Mesendoderm (in vitro differentiated cells): ENCODE measurements around the gene CDK13.

ENCODE experiments used
- DNase-seq: peaks from one replicate; pipeline ENCODE4 v3.0.0; 2013
- H2AK5ac ChIP-seq: 2 replicates; pipeline ENCODE4 v1.6.1; 2013; ENCODE audit warnings: low read length, inconsistent platforms
- H2BK120ac ChIP-seq: 2 replicates; pipeline ENCODE4 v1.6.1; 2013; ENCODE audit warnings: low read depth, mild to moderate bottlenecking, low read length, moderate library complexity, mixed read lengths
- H2BK15ac ChIP-seq: replicated peaks from 2 replicates; pipeline ENCODE4 v1.6.1; 2013; ENCODE audit warnings: low read depth, mild to moderate bottlenecking, moderate library complexity
- H2BK5ac ChIP-seq: 2 replicates; pipeline ENCODE4 v1.6.1; 2013; ENCODE audit warnings: low read length, inconsistent platforms
- H3K18ac ChIP-seq: 2 replicates; pipeline ENCODE4 v1.6.1; 2013; ENCODE audit warnings: mild to moderate bottlenecking, low read length, mixed read lengths
- H3K23ac ChIP-seq: one replicate; pipeline ENCODE4 v1.6.1; 2013; ENCODE audit warnings: low read length
- H3K27ac ChIP-seq: 2 replicates; pipeline ENCODE4 v1.5.1; 2013; ENCODE audit warnings: low read depth, mild to moderate bottlenecking, inconsistent platforms, low read length, moderate library complexity
- H3K27me3 ChIP-seq: 2 replicates; pipeline ENCODE4 v1.6.1; 2013; ENCODE audit warnings: low read length, control low read depth, mild to moderate bottlenecking, inconsistent platforms; ENCODE audit not compliant: insufficient read depth, poor library complexity
- H3K36me3 ChIP-seq: 2 replicates; pipeline ENCODE4 v1.6.1; 2013; ENCODE audit warnings: low read length, inconsistent platforms; ENCODE audit not compliant: control insufficient read depth, insufficient read depth
- H3K4ac ChIP-seq: one replicate; pipeline ENCODE4 v1.6.1; 2013; ENCODE audit warnings: low read depth, mild to moderate bottlenecking, low read length, moderate library complexity
- H3K4me1 ChIP-seq: 2 replicates; pipeline ENCODE4 v1.6.1; 2013; ENCODE audit warnings: low read depth, low read length, inconsistent platforms; ENCODE audit not compliant: control insufficient read depth
- H3K4me2 ChIP-seq: 2 replicates; pipeline ENCODE4 v1.6.1; 2013; ENCODE audit warnings: low read length
- H3K4me3 ChIP-seq: 2 replicates; pipeline ENCODE4 v1.5.1; 2013; ENCODE audit warnings: mild to moderate bottlenecking, low read length
- H3K56ac ChIP-seq: one replicate; pipeline ENCODE4 v1.6.1; 2013; ENCODE audit warnings: low read length
- H3K79me1 ChIP-seq: 2 replicates; pipeline ENCODE4 v1.6.1; 2013; ENCODE audit warnings: low read length, inconsistent platforms
- H3K79me2 ChIP-seq: 2 replicates; pipeline ENCODE4 v1.6.1; 2013; ENCODE audit warnings: mild to moderate bottlenecking, low read length; ENCODE audit not compliant: control insufficient read depth, insufficient read depth
- H3K9ac ChIP-seq: 2 replicates; pipeline ENCODE4 v1.6.1; 2013; ENCODE audit warnings: low read length, inconsistent platforms
- H4K5ac ChIP-seq: one replicate; pipeline ENCODE4 v1.6.1; 2013; ENCODE audit warnings: low read length
- H4K8ac ChIP-seq: one replicate; pipeline ENCODE4 v1.6.1; 2013; ENCODE audit warnings: low read depth, mild to moderate bottlenecking, control low read depth, low read length, moderate library complexity
- WGBS: extraction: QIAGEN DNeasy Blood & Tissue Kit; methylation state at CpG from one replicate; pipeline ENCODE4 v1.1.7; 2013; ENCODE audit warnings: low lambda C conversion rate, missing lambda C conversion rate; ENCODE audit not compliant: insufficient coverage; ENCODE audit errors: extremely low coverage; 5-methylcytosine and 5-hydroxymethylcytosine counted together

CDK13 gene

DNA sequence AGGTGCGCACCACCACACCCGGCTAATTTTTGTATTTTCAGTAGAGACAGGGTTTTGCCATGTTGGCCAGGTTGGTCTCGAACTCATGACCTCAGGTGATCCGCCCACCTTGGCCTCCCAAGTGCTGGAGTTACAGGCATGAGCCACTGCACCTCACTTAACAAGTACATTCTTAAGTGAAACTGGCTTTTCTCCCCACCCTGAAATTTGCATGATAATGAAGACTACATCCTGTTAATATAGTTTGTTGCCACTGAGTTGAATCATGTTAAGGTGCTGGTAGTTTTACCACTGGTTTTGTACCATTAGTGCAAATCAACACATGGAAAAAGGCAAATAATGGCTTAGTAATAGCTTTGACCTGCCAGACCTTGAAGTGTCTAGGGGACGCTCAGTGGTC is 122.2 kb downstream of the CDK13 start:
- H3K27me3 ChIP-seq: no peaks in the 10 kb centered on the region
- WGBS: no CpG with 5 or more reads among the region's 5 CpGs
- no peak overlapping the region for H3K23ac ChIP-seq

DNA sequence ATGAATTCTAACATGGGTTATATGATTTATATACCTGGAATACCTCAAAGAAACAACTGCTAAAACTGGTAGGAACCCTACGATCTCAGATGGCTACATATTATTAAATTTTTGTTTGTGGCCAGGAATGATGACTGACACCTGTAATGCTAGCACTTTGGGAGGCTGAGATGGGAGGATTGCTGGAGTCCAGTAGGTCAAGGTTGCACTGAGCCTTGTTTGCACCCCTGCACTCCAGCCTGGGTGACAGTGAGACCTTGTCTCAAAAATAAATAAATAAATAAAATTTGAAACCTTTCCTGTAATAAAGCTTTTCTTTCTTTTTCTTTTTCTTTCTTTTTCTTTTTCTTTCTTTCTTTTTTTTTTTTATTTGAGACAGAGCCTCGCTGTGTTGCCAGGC is 123.2 kb downstream of the CDK13 start:
- H3K4me2 ChIP-seq: no peak overlapping the region
- no peak overlapping the region for H2AK5ac ChIP-seq
- H3K79me2 ChIP-seq: no peaks in the 10 kb centered on the region
- no peaks in the 10 kb centered on the region for H3K27me3 ChIP-seq
- DNase-seq: no peak
- WGBS: no CpG with 5 or more reads among the region's 2 CpGs
- no peaks in the 10 kb centered on the region for H3K4me1 ChIP-seq
- no peak overlapping the region for H3K18ac ChIP-seq
- H4K5ac ChIP-seq: no peak overlapping the region
- no peak overlapping the region for H3K56ac ChIP-seq
- H3K4me3 ChIP-seq: no peak overlapping the region
- H2BK5ac ChIP-seq: no peak overlapping the region
- no peak overlapping the region for H3K9ac ChIP-seq
- no peaks in the 10 kb centered on the region for H3K36me3 ChIP-seq
- H2BK120ac ChIP-seq: no peak overlapping the region
- no peak overlapping the region for H3K23ac ChIP-seq
- H3K27ac ChIP-seq: no peak overlapping the region
- no peaks in the 10 kb centered on the region for H3K79me1 ChIP-seq
- H2BK15ac ChIP-seq: no peak overlapping the region
- H3K4ac ChIP-seq: no peak overlapping the region
- no peak overlapping the region for H4K8ac ChIP-seq

More for the DNA sequence above, 122.2 kb downstream of the CDK13 start:
- no peak overlapping the region for H2BK120ac ChIP-seq
- H2AK5ac ChIP-seq: no peak overlapping the region
- no peak overlapping the region for H4K8ac ChIP-seq
- no peaks in the 10 kb centered on the region for H3K4me1 ChIP-seq
- H3K36me3 ChIP-seq: no peaks in the 10 kb centered on the region
- DNase-seq: peak; percentile 35
- H3K9ac ChIP-seq: no peak overlapping the region
- no peak overlapping the region for H3K18ac ChIP-seq
- no peak overlapping the region for H2BK15ac ChIP-seq
- H3K27ac ChIP-seq: no peak overlapping the region
- H3K4me3 ChIP-seq: no peak overlapping the region
- no peak overlapping the region for H4K5ac ChIP-seq
- no peak overlapping the region for H2BK5ac ChIP-seq
- H3K4ac ChIP-seq: no peak overlapping the region
- no peaks in the 10 kb centered on the region for H3K79me2 ChIP-seq
- H3K79me1 ChIP-seq: no peaks in the 10 kb centered on the region
- no peak overlapping the region for H3K56ac ChIP-seq
- no peak overlapping the region for H3K4me2 ChIP-seq

DNA sequence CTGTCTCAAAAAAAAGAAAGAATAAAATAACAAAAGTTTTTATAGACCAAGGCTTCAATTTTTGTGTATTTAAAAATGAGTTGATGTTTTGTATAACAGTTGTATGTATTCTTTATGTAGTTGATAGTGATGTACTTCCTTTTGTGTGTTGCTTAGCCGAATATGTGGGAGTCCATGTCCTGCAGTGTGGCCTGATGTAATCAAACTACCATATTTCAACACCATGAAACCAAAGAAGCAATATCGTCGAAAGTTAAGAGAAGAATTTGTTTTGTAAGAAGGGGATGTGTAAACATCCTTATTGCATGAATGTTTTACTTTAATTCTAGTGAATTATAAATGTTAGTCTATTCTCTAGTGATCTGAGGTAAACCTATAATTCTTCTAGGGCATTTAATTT is 127.8 kb downstream of the CDK13 start:
- no CpG with 5 or more reads among the region's 3 CpGs for WGBS
- no peaks in the 10 kb centered on the region for H3K4me1 ChIP-seq
- H3K79me2 ChIP-seq: no peaks in the 10 kb centered on the region
- H3K36me3 ChIP-seq: no peaks in the 10 kb centered on the region
- no peak overlapping the region for H3K18ac ChIP-seq
- no peak overlapping the region for H2BK15ac ChIP-seq
- no peak overlapping the region for H3K27ac ChIP-seq
- no peak overlapping the region for H4K5ac ChIP-seq
- H3K79me1 ChIP-seq: no peaks in the 10 kb centered on the region
- no peak overlapping the region for H2BK5ac ChIP-seq
- no peak overlapping the region for H3K4me3 ChIP-seq
- DNase-seq: no peak
- no peak overlapping the region for H3K9ac ChIP-seq
- no peak overlapping the region for H3K56ac ChIP-seq
- H3K23ac ChIP-seq: no peak overlapping the region
- no peak overlapping the region for H3K4me2 ChIP-seq
- no peak overlapping the region for H4K8ac ChIP-seq
- H2AK5ac ChIP-seq: no peak overlapping the region
- H2BK120ac ChIP-seq: no peak overlapping the region
- no peaks in the 10 kb centered on the region for H3K27me3 ChIP-seq
- no peak overlapping the region for H3K4ac ChIP-seq

DNA sequence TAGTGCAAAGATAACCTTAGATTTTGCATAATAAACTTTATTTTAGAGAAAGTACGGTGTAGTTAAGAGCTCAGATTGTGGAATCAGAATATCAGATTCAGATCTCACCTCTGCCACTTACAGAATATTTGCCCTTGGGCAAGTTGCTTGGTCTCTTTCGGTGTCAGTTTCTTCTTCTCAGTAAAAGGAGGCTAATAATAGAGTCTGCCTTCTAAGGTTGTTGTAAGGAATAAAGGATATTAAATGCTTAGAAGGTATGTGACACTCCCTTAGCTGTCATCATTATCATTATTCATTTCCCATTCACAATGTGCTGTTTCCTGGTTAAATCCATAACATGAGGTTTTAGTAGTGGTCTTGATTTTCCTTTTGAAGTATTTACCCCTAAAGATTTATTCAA is 142.1 kb downstream of the CDK13 start:
- no peak overlapping the region for H2AK5ac ChIP-seq
- peaks cover 8% of the 10 kb centered on the region for H3K36me3 ChIP-seq
- no peak for DNase-seq

DNA sequence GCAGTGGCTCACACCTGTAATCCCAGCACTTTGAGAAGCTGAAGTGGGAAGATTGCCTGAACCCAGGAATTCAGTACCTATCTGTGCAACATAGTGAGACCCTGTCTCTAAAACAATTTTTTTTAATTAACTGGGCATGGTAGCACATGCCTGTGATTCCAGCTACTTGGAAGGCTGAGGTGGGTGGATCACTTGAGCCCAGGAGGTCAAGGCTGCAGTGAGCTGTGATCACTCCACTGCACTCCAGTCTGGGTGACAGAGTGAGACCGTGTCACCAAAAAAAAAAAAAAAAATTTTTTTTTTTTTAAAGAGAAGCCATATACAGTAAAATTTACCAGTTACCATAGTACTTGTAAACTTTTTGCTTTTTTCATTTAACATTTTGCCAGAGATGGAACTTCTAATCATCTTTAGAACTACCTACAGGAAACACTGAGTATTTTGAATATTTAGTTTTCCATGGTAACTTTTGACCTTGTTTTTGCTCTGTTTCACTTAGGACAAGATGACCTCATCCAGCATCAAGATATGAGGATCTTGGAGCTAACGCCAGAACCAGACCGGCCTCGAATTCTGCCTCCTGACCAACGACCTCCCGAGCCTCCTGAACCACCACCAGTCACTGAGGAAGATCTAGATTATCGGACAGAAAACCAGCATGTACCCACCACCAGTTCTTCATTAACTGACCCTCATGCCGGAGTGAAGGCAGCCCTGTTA is 143.7 kb downstream of the CDK13 start:
- Histone ChIP-seq H4K5ac (no peak overlapping the region), H2AK5ac (no peak overlapping the region), H2BK5ac (no peak overlapping the region), H3K4ac (no peak overlapping the region), H3K23ac (no peak overlapping the region), H2BK15ac (no peak overlapping the region), H3K56ac (no peak overlapping the region), H3K9ac (no peak overlapping the region), H4K8ac (no peak overlapping the region), H3K4me2 (no peak overlapping the region), H2BK120ac (no peak overlapping the region), H3K36me3 (peaks cover 8% of the 10 kb centered on the region), H3K27ac (no peak overlapping the region), H3K4me3 (no peak overlapping the region), H3K79me1 (no peaks in the 10 kb centered on the region), H3K27me3 (no peaks in the 10 kb centered on the region), H3K79me2 (no peaks in the 10 kb centered on the region), H3K4me1 (no peaks in the 10 kb centered on the region), H3K18ac (no peak overlapping the region)
- DNase-seq: no peak
- no CpG with 5 or more reads among the region's 8 CpGs for WGBS

More for the DNA sequence above, 142.1 kb downstream of the CDK13 start:
- H3K79me1 ChIP-seq: no peaks in the 10 kb centered on the region
- H3K56ac ChIP-seq: no peak overlapping the region
- H3K27me3 ChIP-seq: no peaks in the 10 kb centered on the region
- H4K8ac ChIP-seq: no peak overlapping the region
- H3K4me3 ChIP-seq: no peak overlapping the region
- H3K79me2 ChIP-seq: no peaks in the 10 kb centered on the region
- no peak overlapping the region for H3K23ac ChIP-seq
- H3K27ac ChIP-seq: no peak overlapping the region
- no CpG with 5 or more reads among the region's 2 CpGs for WGBS
- no peak overlapping the region for H3K4me2 ChIP-seq
- no peak overlapping the region for H3K9ac ChIP-seq
- no peak overlapping the region for H2BK15ac ChIP-seq
- no peak overlapping the region for H3K4ac ChIP-seq
- H3K18ac ChIP-seq: no peak overlapping the region
- H4K5ac ChIP-seq: no peak overlapping the region
- no peaks in the 10 kb centered on the region for H3K4me1 ChIP-seq
- H2BK5ac ChIP-seq: no peak overlapping the region
- H2BK120ac ChIP-seq: no peak overlapping the region

DNA sequence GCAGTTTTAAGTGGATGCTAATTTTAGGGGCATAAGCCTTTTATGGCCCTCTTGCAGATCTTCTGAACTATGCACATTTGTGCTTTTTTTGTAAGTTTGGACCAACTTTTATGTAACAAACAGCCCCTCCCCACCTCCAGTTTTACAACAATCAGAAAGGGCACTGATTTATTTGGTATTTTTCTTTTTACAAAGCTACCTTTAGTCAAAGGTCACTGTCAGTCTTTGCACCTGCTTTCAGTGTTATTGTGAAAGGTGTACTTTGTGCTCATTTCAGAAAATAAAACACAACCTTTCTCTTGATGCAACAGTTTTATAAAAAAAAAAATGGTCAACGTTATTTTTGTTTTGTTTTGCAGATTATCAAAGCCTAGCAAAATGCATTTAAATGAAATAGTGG is 145.2 kb downstream of the CDK13 start:
- WGBS: no CpG with 5 or more reads among the region's 1 CpG
- H3K79me1 ChIP-seq: no peaks in the 10 kb centered on the region
- no peak overlapping the region for H2BK15ac ChIP-seq
- no peak overlapping the region for H3K9ac ChIP-seq
- no peak overlapping the region for H2BK5ac ChIP-seq
- H3K4me1 ChIP-seq: no peaks in the 10 kb centered on the region
- H3K56ac ChIP-seq: no peak overlapping the region
- no peak overlapping the region for H3K4me2 ChIP-seq
- H3K4me3 ChIP-seq: no peak overlapping the region
- peaks cover 8% of the 10 kb centered on the region for H3K36me3 ChIP-seq
- H4K5ac ChIP-seq: no peak overlapping the region
- H3K23ac ChIP-seq: no peak overlapping the region
- H3K18ac ChIP-seq: no peak overlapping the region
- H3K27ac ChIP-seq: no peak overlapping the region
- H3K79me2 ChIP-seq: no peaks in the 10 kb centered on the region
- H3K27me3 ChIP-seq: no peaks in the 10 kb centered on the region
- H4K8ac ChIP-seq: no peak overlapping the region
- DNase-seq: no peak
- no peak overlapping the region for H3K4ac ChIP-seq
- no peak overlapping the region for H2BK120ac ChIP-seq
- H2AK5ac ChIP-seq: no peak overlapping the region
